Nephron (organoid): ENCODE results near the gene PEPD.
A peak's percentile ranks its signal among the peaks of the same experiment; 100 is the strongest.

Experiments used
- H3K27ac Mint-ChIP-seq, 3 experiments: 2 replicates each; pipeline ENCODE4 v1.8.0; 2020; ENCODE audit warnings: mixed read lengths in 3 of 3, mild to moderate bottlenecking in 2 of 3, moderate library complexity in 1 of 3
- H3K27me3 Mint-ChIP-seq: 2 replicates; pipeline ENCODE4 v1.8.0; 2021; ENCODE audit warnings: low read depth, mild to moderate bottlenecking, moderate library complexity, mixed read lengths
- H3K36me3 Mint-ChIP-seq: 2 replicates; pipeline ENCODE4 v1.8.0; 2020; ENCODE audit warnings: low read depth, mixed read lengths
- H3K4me1 Mint-ChIP-seq: 2 replicates; pipeline ENCODE4 v1.8.0; 2020; ENCODE audit warnings: mixed read lengths
- H3K4me3 Mint-ChIP-seq, 3 experiments: 2 replicates each; pipeline ENCODE4 v1.8.0; 2020; ENCODE audit warnings: mild to moderate bottlenecking in 3 of 3, mixed read lengths in 3 of 3, moderate library complexity in 2 of 3
- H3K9me3 Mint-ChIP-seq: 2 replicates; pipeline ENCODE4 v1.8.0; 2020; ENCODE audit warnings: mixed read lengths
- TF ChIP-seq, protein P1 (sequence below), 3 experiments: fragments of 200-600 bp; sonication (generic); IDR thresholded peaks; one replicate each; pipeline ENCODE4 v1.5.0; 2021; ENCODE audit warnings: antibody characterized with exemption in 3 of 3; ENCODE audit not compliant: unreplicated experiment in 3 of 3

PEPD gene

DNA sequence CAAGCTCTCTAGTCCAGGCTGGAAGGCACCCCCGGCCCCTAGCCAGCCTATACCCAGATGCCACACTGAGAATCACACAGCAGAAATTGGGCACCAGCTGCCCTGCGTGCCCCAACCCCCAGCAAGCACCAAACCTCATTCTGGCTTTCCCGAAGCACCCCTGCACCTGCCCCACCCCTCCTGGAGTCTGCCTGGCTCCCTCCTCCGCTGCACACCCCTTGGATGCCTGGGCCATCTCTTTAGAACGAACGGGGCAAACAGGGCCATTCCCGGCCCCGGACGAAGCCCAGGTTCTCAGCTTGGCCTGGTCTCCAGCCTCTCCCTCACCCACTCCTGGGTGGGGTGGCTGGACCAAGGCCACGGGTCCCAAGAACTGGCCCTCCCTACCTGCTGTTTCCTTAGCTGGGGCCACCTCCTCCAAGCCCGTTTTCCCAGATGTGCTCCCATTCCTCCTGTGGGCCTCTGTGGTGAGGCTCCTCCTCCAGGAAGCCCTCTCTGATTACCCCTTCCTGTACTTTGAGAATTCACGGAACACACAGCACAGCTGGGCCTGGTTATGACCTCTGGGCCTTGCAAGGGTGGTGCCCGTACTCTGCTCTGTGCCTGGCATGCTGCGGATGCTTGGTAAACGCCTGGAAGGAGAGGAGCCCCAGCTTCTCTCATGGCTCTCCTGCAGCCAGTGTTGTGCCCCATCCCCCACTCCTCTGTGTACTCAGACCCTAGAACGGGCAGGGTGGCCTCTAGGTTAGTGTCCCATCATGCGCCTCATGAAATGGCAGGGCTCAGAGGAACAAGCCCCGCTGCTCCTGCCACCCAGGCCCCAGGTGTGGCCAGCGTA, 126.6 kb downstream of the PEPD start:
- peaks cover 17% of the 10 kb centered on the region for H3K4me1 Mint-ChIP-seq
- peaks cover 7% of the 10 kb centered on the region for H3K27me3 Mint-ChIP-seq
- no peak overlapping the region for H3K27ac Mint-ChIP-seq
- H3K36me3 Mint-ChIP-seq: no peaks in the 10 kb centered on the region
- H3K4me3 Mint-ChIP-seq: no peak overlapping the region
- no peaks in the 10 kb centered on the region for H3K9me3 Mint-ChIP-seq
- TF ChIP-seq, protein P1, sequence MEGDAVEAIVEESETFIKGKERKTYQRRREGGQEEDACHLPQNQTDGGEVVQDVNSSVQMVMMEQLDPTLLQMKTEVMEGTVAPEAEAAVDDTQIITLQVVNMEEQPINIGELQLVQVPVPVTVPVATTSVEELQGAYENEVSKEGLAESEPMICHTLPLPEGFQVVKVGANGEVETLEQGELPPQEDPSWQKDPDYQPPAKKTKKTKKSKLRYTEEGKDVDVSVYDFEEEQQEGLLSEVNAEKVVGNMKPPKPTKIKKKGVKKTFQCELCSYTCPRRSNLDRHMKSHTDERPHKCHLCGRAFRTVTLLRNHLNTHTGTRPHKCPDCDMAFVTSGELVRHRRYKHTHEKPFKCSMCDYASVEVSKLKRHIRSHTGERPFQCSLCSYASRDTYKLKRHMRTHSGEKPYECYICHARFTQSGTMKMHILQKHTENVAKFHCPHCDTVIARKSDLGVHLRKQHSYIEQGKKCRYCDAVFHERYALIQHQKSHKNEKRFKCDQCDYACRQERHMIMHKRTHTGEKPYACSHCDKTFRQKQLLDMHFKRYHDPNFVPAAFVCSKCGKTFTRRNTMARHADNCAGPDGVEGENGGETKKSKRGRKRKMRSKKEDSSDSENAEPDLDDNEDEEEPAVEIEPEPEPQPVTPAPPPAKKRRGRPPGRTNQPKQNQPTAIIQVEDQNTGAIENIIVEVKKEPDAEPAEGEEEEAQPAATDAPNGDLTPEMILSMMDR (IDR thresholded peaks at IDR 0.05; ENCODE audit: unreplicated experiment in 3 of 3): no peak

DNA sequence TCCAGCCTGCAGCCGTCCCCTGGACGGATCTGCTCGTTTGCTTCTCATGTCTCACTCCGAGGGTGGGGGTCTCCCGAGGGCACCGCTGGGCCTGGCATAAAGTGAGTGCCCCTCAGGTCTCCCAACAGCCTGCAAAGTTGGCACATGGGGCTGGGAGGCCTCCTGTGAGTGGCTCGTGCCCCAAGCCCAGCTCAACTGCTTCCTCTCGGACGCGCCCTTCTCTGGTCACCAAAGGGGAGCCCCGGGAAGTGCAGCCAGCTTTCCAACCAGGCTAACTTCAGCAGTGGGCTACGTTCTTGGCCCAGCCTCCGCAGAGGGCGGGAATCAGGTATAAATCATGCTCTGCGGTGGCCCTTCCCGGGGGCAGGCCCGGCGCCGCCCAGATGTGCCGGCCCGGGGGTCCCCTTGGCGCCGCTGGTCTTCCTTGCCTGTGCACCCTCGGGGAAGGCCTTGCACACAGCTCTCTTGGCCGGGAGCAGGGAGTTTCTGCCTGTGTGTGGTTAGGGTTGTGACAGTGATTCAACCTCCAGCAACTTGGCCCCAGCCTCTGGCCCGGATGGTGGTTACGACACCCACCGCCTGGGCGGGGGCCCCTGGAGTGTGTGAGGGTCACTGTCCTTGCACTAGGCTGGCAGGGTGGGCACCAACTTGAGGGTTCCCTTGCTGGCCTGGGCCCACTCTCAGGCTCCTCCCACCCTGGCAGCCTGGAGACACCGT, 127.4 kb downstream of the PEPD start:
- Mint-ChIP-seq H3K36me3 (no peaks in the 10 kb centered on the region), H3K27me3 (peaks cover 7% of the 10 kb centered on the region), H3K4me1 (peaks cover 19% of the 10 kb centered on the region), H3K27ac (peak overlapping the region in 2 of 3 experiments; percentile 39 to 65), H3K9me3 (no peaks in the 10 kb centered on the region), H3K4me3 (no peak overlapping the region)
- TF ChIP-seq, protein P1 (IDR thresholded peaks at IDR 0.05; ENCODE audit: unreplicated experiment in 3 of 3): no peak

DNA sequence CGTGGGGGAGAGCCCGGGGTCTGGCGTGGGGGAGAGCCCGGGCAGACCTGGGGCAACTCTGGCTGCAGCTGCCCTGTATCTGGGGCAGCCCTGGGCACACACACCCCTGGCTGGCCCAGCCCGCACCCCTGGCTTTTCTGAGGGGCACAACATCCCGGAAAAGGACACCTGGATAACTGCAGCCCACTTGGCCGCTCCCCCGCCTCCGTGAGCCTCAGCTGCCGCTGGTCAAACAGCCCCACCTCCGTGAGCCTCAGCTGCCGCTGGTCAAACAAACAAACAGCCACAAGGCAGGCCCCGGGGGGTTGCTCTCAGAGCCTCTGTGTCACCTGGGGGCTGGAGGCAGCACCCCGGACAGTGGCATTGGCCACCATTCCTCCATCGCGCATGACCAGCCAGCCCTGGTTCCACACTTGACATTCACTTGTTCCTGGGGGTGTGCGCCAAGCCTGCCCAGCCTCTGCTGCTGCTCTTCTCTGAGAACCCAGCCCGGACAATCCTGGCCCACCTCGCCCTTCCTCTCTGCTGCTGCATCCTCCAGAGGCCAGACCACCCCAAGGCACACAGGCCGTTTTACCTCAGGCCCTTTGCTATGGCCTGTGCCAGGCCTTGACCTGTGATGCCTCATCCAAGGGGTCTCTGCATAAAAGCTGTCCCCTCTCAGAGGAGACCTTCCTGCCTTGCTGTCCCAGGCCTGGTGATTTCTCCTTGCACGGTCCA, 128.1 kb downstream of the PEPD start:
- no peaks in the 10 kb centered on the region for H3K9me3 Mint-ChIP-seq
- H3K27ac Mint-ChIP-seq: peak overlapping the region in 2 of 3 experiments; percentile 39 to 65
- no peaks in the 10 kb centered on the region for H3K36me3 Mint-ChIP-seq
- TF ChIP-seq, protein P1 (IDR thresholded peaks at IDR 0.05; ENCODE audit: unreplicated experiment in 3 of 3): no peak
- peaks cover 7% of the 10 kb centered on the region for H3K27me3 Mint-ChIP-seq
- peaks cover 23% of the 10 kb centered on the region for H3K4me1 Mint-ChIP-seq
- no peak overlapping the region for H3K4me3 Mint-ChIP-seq

DNA sequence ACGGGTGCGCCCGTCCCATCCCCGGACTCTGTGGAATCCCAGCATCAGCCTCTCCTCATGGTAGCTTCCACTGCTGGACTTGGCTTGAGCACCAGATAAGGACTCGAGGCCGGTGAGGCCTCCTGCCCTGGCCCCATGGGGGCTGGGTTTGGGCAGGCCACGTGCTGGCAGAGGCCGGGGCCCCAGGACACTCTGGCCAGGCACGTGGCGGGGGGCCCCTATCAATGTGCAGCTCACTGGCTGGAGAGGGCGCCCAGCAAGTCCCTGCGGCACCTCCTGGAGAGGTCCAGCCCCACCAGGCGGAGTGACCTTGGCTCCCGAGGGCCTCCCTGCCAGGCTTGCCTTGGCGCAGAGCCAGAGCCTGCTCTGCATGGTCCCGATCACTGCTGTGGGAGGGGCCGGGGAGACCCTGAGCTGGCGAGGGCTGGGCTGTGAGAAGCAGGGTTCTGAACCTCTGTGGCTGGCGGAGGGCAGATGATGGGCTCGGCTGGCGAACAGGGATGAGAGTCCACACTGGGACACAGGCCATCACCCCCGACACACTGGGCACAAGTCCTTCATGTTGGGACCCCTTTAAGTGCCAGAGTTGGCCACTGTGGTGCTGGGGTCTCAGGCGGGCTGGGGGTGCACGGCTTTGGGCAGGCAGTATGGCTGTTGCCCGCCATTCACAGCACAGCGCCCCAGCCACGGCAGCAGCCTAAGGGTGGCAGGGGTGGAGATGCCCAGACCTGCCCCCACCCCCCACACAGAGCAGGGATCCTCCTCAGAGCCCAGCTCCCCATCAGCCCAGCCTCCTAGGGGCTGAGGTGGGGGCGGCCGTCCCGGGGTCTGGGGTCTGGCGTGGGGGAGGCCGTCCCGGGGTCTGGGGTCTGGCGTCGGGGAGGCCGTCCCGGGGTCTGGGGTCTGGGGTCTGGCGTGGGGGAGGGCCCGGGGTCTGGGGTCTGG, 129.0 kb downstream of the PEPD start:
- H3K36me3 Mint-ChIP-seq: no peaks in the 10 kb centered on the region
- peaks cover 7% of the 10 kb centered on the region for H3K27me3 Mint-ChIP-seq
- TF ChIP-seq, protein P1 (IDR thresholded peaks at IDR 0.05; ENCODE audit: unreplicated experiment in 3 of 3): no peak
- H3K27ac Mint-ChIP-seq: peak overlapping the region in 1 of 3 experiments; percentile 47
- peaks cover 18% of the 10 kb centered on the region for H3K4me1 Mint-ChIP-seq
- no peak overlapping the region for H3K4me3 Mint-ChIP-seq
- no peaks in the 10 kb centered on the region for H3K9me3 Mint-ChIP-seq

DNA sequence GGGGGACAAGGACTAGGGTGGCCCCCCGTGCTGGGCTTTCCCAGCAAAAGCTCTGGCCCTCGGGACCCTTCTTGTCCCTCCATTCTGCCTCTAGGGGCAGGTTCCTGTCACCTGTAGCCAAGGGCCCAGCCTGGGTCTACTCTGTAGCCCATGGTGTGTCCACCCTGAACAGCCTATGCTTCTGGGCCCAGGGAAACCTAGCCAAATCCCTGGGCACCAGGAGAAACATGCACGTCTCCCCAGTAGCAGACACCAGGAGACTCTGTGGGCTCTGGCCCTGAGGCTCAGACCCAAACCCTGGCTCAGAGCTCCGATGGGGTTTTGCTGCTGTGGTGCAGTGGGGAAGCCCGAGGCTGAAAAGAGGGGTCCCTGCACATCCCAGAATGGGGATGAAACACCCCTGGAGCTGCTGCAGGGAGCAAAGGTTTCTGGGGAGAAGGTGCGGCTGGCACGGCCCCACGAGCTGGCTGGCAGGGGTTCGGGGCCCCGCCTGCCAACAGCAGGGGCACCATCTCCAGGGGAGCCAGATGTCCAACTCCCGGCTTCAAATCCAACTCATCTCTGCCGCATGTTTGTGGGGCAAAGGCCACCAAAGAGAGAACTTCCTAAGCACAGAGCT, 129.9 kb downstream of the PEPD start:
- Mint-ChIP-seq H3K27ac (peak overlapping the region in 1 of 3 experiments; percentile 47), H3K36me3 (peaks cover 4% of the 10 kb centered on the region), H3K4me3 (no peak overlapping the region), H3K4me1 (peaks cover 18% of the 10 kb centered on the region), H3K9me3 (no peaks in the 10 kb centered on the region), H3K27me3 (peaks cover 7% of the 10 kb centered on the region)
- TF ChIP-seq, protein P1 (IDR thresholded peaks at IDR 0.05; ENCODE audit: unreplicated experiment in 3 of 3): no peak
